ENCODE measurements around the gene ABCA12. TPM values are rescaled to one million over a fixed set of nuclear protein-coding genes. Genes with fewer than 3 reads are reported as not detected.

Gene ABCA12
- polyA plus RNA-seq, 1 experiment = 0.01 TPM

GRCh38 chr2:215156453-215156852, 18.0 kb upstream of the ABCA12 start:
- DNase-seq (ENCODE audit: low read depth) = no peak
- no peak overlapping the region for H3K4me3 ChIP-seq (ENCODE audit: low read depth, low read length)
- no peaks in the 10 kb centered on the region for H3K27me3 ChIP-seq (ENCODE audit: control insufficient read depth, insufficient read depth, low read length)
- no peak for TF ChIP-seq CTCF (IDR thresholded peaks at IDR 0.05; ENCODE audit: insufficient read depth, low read depth, low read length)
- ChIA-PET CTCF (no interaction called here), POLR2A (no interaction called here)
- H3K36me3 ChIP-seq (ENCODE audit: control insufficient read depth, insufficient read depth, low read length) = no peaks in the 10 kb centered on the region

GRCh38 chr2:215149894-215150293, 11.5 kb upstream of the ABCA12 start:
- no peaks in the 10 kb centered on the region for H3K27me3 ChIP-seq (ENCODE audit: control insufficient read depth, insufficient read depth, low read length)
- TF ChIP-seq CTCF (IDR thresholded peaks at IDR 0.05; ENCODE audit: insufficient read depth, low read depth, low read length) = no peak
- ChIA-PET POLR2A (no interaction called here), CTCF (no interaction called here)
- no peak for DNase-seq (ENCODE audit: low read depth)
- no peaks in the 10 kb centered on the region for H3K36me3 ChIP-seq (ENCODE audit: control insufficient read depth, insufficient read depth, low read length)
- H3K4me3 ChIP-seq (ENCODE audit: low read depth, low read length) = no peak overlapping the region

GRCh38 chr2:215149486-215149885, 11.1 kb upstream of the ABCA12 start:
- ChIA-PET POLR2A (no interaction called here), CTCF (no interaction called here)
- TF ChIP-seq CTCF (IDR thresholded peaks at IDR 0.05; ENCODE audit: insufficient read depth, low read depth, low read length) = no peak
- H3K4me3 ChIP-seq (ENCODE audit: low read depth, low read length) = no peak overlapping the region
- H3K27me3 ChIP-seq (ENCODE audit: control insufficient read depth, insufficient read depth, low read length) = no peaks in the 10 kb centered on the region
- no peaks in the 10 kb centered on the region for H3K36me3 ChIP-seq (ENCODE audit: control insufficient read depth, insufficient read depth, low read length)
- DNase-seq (ENCODE audit: low read depth) = no peak

- TF ChIP-seq CTCF (IDR thresholded peaks at IDR 0.05; ENCODE audit: insufficient read depth, low read depth, low read length) = no peak
- H3K4me3 ChIP-seq (ENCODE audit: low read depth, low read length) = no peak overlapping the region
- H3K27me3 ChIP-seq (ENCODE audit: control insufficient read depth, insufficient read depth, low read length) = no peaks in the 10 kb centered on the region
- H3K36me3 ChIP-seq (ENCODE audit: control insufficient read depth, insufficient read depth, low read length) = no peaks in the 10 kb centered on the region
- ChIA-PET CTCF (no interaction called here), POLR2A (no interaction called here)
- DNase-seq (ENCODE audit: low read depth) = no peak
These were observed 10.6 kb upstream of the ABCA12 start for GRCh38 chr2:215149060-215149459.

- H3K4me3 ChIP-seq (ENCODE audit: low read depth, low read length) = no peak overlapping the region
- ChIA-PET CTCF (no interaction called here), POLR2A (no interaction called here)
- no peak for TF ChIP-seq CTCF (IDR thresholded peaks at IDR 0.05; ENCODE audit: insufficient read depth, low read depth, low read length)
- H3K27me3 ChIP-seq (ENCODE audit: control insufficient read depth, insufficient read depth, low read length) = no peaks in the 10 kb centered on the region
- no peaks in the 10 kb centered on the region for H3K36me3 ChIP-seq (ENCODE audit: control insufficient read depth, insufficient read depth, low read length)
- DNase-seq (ENCODE audit: low read depth) = no peak
These were observed 7.2 kb upstream of the ABCA12 start for GRCh38 chr2:215145611-215146010.

Measured in BJ (cell line).